Measurements from ENCODE around the gene CSTPP1.

CSTPP1 gene, protein sequence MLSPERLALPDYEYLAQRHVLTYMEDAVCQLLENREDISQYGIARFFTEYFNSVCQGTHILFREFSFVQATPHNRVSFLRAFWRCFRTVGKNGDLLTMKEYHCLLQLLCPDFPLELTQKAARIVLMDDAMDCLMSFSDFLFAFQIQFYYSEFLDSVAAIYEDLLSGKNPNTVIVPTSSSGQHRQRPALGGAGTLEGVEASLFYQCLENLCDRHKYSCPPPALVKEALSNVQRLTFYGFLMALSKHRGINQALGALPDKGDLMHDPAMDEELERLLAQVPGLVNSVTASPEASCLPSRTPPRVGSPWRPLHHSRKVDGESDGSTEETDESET

DNA sequence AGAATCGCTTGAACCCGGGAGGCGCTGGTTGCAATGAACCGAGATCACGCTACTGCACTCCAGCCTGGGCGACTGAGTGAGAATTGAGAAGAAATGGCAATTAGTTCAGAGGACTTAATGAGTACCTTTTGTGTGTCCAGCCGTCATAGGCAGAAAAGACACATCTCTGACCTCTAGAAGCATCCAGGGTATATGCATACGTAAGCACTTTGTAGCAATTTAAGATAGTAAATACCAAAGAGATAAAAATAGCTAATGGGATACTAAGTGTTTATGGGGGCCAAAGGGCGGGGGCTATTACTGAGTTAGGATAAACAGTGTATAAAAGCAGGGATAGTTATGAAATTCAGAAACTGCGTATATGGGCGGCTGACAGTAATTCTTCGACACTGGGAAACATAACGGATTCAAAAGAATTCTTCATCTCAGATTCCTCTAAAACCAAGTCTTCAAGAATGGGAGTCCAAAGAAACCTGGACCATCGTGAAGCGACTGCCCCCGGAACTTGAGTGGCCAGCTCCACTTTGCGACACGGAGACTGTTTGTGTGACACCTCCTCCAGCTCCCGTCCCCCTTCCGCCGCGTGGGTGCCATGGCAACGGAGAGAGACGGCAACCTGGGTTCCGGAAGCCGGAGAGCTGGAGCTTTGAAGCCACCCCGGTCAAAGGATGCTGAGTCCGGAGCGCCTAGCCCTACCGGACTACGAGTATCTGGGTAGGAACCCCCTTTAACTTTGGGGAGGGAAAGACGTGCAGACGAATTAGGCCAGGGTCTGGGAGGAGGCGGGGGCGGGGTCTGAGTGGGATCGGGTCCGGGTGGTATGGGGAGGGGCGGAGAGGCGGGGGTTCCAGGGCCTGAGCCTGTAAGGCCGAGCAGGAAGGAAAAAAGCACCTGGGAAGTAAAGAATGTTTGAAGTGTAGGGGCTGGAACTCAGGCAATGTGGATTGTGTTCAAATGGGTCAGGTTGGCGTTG lies at the start of gene CSTPP1:
TSS of gene CSTPP1 (plus strand) at position 624 of the 973 bp plus-strand sequence. CDS start at position 669, 45 bp downstream.
- peak; percentile 83 for DNase-seq (ENCODE audit: low read depth, low spot score)

DNA sequence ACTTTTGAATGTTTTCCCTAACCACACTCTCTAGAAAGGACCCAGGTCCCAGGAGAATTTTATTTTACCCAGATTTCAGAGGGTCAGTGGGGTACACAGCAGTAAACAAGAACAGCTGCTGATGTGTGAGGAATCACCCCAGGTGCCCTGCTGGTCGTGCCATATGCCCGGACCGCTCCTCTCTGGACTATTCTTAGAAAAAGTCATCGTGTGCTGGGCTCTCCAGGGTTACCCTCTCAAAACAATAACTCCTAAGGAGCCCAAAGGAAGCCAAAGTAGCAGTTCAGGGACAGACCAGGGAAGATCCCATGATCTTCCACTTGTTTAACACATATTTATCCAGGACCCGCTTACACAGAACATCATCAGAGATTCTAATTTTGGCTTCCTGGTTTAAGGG lies 47.9 kb upstream of the CSTPP1 start:
- no peak for DNase-seq (ENCODE audit: low read depth, low spot score)

DNA sequence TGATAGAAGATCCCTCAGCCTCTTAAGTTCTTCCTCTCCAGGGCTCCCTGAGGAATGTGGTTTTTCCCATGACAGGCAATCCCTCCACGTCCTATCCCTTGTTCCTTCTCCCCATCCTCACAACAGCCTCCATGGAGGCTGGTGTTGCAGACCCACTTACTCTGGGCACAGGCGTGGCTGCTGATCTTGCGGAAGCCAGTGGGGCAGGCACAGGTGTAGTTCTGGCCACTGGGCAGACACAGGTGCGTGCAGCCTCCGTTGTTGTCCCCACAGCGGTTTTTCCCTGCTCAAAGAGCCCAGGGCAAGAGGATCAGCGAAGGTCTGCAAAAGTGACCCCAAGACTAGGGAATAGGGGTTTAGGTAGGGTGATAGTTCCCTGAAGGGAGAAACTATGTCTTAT lies 47.3 kb upstream of the CSTPP1 start:
- no peak for DNase-seq (ENCODE audit: low read depth, low spot score)

DNA sequence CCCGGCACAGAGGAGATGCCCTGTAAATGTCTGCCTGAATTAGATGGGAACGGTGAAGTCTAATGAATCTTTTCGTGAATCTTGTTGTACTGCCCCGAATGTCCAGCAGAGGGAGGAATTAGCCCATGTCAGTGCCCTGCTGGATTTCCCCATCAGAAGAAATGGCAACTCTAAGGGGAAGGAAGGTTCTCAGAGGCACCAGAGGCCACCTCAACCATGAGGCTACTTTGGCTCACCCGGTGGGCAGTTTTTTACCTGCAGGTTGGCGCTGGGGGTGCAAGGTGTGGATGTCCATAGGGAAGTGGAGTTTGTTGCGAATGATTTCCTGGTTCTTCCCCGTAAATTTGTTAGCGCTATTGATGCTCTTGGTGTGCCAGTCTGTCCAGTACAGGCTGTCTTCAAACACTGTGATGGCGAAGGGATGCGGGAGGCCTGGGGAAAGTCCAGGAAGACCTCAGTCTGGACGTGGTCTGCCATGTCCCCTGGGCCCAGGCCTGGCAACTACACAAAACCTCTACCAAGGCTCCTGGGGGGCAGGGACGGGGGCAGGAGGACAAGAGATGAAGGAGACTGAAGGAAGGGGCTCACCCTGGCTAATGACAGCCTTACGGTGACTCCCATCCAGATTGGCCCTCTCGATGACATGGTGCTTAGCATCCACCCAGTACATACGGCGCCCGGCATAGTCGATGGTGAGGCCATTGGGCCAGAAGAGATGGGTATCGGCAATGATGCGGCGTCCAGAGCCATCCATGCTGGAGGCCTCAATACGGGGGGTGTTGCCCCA lies 46.7 kb upstream of the CSTPP1 start:
- peak; percentile 58 for DNase-seq (ENCODE audit: low read depth, low spot score)

DNA sequence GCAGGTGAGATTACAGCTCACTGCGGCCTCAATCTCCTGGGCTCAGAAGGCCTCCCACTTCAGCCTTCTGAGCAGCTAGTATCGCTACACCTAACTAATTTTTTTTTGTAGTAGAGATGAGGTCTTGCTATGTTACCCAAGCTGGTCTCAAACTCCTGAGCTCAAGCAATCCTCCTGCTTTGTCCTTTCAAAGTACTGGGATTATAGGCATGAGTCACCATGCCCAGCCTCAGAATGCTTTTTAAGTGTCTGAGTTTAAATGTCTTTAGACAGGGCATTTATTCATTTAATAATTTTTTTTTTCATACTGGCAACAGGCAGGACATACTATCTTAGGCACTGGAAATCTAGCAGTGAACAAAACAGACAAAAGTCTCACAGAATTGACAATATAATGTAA lies 45.9 kb upstream of the CSTPP1 start:
- no peak for DNase-seq (ENCODE audit: low read depth, low spot score)

DNA sequence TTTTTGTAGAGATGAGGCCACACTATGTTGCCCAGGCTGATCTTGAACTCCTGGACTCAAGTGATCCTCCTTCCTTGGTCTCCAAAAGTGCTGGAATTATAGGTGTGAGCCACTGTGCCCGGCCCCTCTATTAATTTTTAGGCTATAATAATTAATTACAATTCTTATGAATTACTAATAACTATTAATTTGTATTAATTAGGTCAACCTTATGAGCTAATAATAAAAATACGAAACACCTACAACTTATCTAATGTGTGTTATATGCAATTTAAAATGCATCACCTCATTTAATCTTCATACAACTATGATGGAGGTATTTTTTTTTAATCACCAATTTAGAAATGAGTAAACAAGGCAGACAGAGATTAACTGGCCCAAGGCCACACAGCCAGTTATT lies 44.5 kb upstream of the CSTPP1 start:
- DNase-seq (ENCODE audit: low read depth, low spot score), result no peak

DNA sequence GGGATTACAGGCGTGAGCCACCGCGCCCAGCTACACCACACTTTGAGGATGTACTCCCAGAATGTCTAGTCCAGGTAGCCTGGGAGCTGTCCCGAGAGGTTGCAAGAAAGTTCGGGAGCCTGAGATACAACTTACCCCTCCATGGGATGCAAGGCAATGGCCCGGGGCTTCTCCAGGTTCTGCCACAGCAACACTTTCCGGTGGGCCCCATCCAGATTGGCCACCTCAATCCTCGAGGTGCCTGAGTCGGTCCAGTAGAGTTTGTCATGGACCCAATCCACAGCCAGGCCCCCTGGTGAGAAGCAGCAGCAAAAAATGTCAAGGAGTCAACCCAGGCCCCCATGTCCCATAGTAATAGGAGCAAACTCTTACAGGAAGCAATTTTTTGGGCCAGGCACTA lies 43.7 kb upstream of the CSTPP1 start:
- DNase-seq (ENCODE audit: low read depth, low spot score), result no peak

DNA sequence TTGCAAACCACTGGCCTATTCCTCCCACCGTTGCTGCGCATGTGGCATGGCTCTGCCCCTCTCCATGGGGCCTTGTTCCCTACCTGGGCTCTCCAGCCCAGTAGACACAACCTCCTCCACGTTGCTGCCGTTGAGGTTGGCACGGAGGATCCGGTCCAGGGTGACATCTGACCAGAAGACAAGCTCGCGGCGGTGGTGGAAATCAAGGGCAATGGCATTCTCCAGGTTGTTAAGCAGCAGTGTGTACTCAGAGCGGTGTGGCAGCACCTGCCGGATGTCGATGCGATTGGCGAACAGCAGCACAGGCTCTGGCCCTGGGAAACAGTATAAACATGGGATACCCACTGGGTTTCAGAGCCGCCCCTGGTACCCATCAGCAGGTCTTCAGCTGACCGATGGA lies 42.1 kb upstream of the CSTPP1 start:
- no peak for DNase-seq (ENCODE audit: low read depth, low spot score)

DNA sequence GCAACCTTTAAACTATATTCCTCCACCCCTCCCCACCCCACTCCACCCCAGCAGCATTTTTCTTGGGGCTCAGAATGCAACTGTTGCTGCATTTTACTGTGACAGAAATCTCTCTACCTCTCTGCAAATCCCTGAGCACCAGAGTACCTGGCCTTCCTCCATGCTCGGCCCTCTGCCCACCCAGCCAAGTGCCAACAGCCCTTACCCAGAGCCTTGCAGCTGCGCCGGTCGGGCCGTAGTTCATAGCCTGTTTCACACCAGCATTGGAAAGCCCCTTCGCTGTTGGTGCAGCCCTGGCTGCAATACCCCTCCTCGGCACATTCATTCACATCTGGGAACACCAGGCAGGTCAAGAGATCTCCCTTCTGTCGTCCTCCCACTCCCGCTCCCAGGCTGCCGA lies 41.6 kb upstream of the CSTPP1 start:
- no peak for DNase-seq (ENCODE audit: low read depth, low spot score)

DNA sequence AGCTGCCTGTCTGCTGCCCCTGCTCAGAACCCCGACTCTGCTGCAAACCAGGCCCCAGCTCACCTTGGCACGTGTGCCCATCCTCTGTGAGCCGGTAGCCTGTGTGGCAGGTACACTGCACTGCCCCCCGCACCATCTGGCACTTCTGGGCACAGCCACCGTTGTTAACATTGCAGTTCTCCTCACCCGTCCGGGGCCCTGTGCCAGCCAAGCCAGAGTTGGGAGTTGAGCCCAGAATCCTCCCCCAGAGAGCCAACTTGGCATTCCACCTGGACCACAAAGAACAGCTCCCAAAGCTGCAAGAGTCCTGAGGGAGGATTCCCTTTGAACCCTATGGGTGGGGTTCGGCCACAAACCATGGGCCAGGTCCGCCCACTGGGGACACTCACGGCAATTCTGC lies 40.7 kb upstream of the CSTPP1 start:
- no peak for DNase-seq (ENCODE audit: low read depth, low spot score)

DNA sequence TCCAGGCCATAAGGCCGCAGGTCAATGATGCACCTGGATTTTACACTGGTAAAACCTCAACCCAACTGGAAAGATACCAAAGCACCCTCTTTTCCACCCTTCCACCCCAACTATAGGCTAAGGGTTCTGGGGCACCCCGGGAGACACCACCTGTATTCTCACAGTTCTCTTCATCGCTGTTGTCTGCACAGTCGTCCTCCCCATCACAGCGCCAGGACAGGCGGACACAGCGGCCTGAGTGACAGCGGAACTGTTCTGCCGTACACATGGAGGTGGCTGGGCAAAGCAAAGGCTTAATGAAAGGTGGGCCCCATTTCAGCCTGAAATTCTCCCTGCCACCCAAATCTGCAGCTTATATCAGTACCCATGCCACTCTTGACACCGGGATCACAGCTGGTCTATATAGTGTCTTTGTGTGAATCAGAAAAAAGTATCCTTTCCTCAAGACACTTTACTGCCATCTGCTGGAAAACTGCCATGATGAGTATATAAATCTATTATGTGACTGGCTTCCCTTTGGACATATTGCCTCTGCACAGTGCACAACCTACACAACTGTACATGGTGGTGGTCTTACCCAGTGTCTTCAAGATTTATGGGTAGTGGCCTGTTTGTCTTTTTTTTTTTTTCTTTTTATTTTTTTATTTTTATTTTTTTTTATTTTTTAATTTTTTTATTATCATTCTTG lies 39.7 kb upstream of the CSTPP1 start:
- no peak for DNase-seq (ENCODE audit: low read depth, low spot score)

DNA sequence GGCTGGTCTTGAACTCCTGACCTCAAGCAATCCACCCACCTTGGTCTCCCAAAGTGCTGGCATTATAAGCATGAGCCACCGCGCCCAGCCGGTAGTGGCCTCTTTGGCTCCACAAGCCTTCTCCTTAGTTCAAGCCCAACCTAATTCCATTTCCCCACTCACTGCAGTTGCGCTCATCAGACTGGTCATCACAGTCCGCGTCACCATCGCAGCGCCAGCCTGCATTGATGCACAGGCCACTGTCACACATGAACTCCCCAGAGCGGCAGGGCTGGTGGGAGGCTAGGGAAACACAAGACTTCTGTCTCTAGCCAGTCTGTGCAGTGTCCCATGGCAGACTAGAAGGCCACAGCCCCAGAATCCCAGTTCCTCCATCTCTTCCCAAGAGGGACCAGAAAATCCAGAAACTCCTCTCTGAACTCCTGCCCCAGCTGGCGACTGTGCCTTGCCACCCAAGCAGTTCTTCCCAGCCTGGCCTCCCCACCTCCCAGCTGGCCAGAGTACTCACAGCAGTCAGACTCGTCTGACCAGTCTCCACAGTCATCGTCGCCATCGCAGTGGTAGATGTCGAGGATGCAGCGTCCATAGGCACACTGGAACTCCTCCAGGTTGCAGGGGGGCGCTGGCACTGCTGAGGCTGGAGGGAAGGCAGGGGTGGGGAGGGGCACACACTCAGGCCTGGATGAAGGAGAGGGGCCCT lies 38.0 kb upstream of the CSTPP1 start:
- no peak for DNase-seq (ENCODE audit: low read depth, low spot score)

DNA sequence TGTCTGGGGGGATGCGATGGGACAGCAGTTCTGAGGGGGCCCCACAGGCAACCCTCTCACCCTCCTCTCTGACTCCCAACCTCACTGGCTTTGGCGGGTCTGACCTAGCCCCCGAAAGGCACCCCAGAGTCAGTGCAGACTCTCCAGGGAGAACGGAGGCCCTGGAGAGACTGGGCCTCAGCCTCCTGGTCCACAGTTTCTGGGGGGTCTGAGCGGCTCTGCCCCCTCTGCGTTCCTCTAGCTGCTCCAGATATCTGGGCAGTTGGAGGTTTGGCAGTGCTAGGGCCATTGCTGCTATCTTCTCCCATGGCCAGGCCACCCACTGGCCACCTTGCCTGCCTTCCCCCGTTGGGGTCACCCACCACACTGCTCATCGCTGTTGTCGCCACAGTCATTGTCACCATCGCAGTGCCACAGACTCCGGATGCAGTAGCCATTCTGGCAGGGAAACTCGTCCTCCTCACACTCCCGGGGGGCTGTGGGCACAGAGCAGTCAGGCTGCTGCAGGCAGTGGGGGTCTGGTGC lies 37.0 kb upstream of the CSTPP1 start:
- DNase-seq (ENCODE audit: low read depth, low spot score), result no peak

DNA sequence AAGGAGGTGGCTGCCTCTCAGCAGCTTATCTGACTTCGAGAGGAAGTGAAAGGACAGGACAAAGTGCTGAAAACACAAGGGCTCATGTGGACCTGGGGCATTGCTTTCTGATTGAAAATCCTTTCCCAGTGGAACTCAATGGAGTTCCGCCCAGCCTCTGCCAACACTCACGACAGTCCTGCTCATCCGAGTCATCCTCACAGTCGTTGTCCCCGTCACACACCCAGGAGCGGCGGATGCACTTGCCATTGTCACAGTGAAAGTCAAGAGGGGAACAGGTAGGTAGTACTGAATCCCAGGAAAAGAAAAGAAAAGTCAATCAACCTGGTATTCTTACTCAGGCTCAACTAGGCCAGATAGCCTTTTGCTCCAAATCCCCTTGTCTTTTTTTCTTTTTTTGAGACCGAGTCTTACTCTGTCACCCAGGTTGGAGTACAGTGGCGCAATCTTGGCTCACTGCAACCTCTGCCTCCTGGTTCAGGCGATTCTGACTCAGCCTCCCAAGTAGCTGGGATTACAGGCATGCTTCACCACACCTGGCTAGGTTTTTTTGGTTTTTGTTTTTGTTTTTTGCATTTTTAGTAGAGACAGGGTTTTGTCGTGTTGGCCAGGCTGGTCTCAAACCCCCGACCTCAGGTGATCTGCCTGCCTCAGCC lies 36.3 kb upstream of the CSTPP1 start:
- no peak for DNase-seq (ENCODE audit: low read depth, low spot score)

DNA sequence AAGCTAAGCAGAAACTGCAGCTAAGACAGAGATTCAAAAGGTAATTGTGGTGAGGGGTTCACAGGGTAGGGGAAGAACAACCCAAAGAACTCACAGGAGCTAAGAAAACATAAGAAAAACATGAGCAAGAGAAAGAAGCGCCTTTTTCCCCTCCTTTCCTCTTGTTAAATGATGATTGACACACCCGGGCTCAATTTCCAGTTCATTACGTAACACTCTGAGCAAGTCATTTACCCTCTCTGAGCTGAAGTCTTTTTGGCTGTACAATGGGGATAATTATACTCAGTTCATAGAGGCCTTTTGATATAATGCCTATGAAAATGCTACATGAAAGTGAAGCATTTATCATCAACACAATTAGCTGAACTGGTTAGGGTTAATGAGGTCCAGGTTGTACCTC lies 35.4 kb upstream of the CSTPP1 start:
- DNase-seq (ENCODE audit: low read depth, low spot score), result no peak

DNA sequence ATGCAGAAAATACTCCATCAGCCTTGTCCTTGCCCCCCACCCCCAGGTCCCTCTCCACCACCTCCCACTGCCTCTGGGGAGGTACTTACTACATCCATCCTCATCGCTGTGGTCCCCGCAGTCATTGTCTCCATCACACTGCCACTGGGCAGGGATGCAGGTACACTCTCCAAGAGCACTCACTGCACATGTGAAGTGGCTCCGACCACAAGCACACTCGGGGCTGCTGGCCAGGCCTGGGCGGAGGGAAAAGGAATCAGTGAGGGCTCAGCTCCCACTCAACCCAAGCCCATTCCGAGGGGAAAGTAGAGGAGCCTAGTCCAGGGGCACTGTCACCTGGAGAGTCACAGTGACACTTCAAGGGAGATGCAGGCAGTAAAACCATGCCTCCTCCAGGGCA lies 33.9 kb upstream of the CSTPP1 start:
- no peak for DNase-seq (ENCODE audit: low read depth, low spot score)

DNA sequence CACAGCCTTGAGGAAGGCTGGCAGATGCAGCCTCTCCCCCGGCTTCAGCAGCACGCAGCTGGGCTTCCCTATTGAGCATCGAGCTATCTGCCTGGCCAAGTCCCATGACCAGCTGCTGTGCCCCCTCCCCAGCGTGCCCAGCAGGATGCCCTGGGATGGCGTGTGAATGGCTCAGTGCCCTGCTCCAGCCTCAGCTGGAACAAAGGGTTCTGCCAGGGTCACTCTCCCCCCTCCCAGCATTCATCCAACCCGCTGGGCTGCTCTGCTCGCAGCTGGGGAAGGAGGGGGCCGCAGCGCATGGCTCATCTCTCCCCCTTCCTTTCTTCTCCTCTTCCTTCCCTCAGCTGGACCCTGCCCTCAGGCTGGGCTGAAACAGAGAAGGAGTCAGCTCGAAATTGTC lies 32.7 kb upstream of the CSTPP1 start:
- DNase-seq (ENCODE audit: low read depth, low spot score), result no peak

DNA sequence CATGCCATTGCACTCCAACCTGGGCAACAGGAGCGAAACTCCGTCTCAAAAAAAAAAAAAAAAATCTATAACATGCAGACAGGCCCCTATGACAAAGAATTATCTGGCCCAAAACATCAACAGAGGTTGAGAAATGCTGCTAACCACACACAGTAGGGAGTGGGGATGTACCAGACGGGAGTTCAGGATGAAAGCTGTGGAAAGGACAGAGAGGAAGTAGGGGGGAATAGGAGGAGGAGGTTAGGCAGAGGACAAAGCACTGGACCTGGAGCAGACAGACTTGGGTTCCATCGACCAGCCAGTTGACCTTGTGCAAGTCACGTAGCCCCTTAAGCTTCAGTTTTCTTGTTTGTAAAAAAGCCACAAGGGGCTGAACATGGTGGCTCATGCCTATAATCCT lies 30.8 kb upstream of the CSTPP1 start:
- no peak for DNase-seq (ENCODE audit: low read depth, low spot score)

DNA sequence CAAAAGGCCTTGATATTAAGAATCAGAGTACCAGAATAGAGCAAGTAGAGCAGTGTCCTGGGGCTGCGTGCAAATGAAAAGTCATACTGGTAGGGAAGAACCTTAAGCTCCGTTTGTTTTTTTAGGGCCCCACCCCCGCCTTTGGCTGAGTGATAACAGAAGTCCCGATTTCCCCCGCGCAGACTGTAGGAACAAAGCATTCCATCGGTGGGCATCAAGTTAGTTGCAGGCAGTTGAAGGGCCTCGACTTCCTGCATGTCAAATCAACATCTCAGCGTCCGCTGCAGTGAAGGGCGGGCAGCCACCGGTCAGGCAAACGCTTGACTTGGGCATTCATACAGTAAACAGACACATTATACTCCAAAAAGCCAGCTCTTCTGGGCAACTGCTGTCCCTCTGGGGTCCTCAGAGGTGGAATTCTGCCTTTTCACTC lies 29.9 kb upstream of the CSTPP1 start:
- no peak for DNase-seq (ENCODE audit: low read depth, low spot score)

DNA sequence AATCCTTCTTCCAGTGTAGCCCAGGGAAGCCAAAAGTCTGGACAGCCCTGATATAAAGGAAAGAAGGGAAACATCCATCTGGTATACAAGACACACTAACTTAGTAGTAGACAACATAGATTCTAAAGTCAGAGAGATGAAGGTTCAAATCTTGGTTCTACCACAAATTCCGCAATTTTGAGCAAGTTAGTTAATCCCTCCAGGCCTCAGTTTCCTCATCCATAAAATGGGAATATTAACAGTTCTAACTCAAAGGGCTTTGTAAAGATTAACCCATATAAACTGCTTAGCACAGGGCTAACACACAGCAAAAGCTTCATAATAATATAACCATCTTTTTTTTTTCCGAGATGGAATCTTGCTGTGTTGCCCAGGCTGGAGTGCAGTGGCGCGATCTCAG lies 29.0 kb upstream of the CSTPP1 start:
- no peak for DNase-seq (ENCODE audit: low read depth, low spot score)

Measured in activated naive CD8-positive, alpha-beta T cell treated with anti-CD3 and anti-CD28 coated beads, Interleukin-2, amount 50 U/mL, for 16 hours (primary cell).